ENCODE results near the gene MACF1. TPM values are rescaled to one million over a fixed set of nuclear protein-coding genes. Genes with fewer than 3 reads are reported as not detected.

Gene MACF1
- total RNA-seq, 2 experiments from 2014 or later, result 353 to 366 TPM

GRCh38 chr1:39413902-39414528 is 209.5 kb downstream of the MACF1 start:
- Mint-ChIP-seq H3K27ac (no peak overlapping the region), H3K4me1 (ENCODE audit: low read depth) (peaks cover 26% of the 10 kb centered on the region), H3K4me3 (no peak overlapping the region)

GRCh38 chr1:39415553-39415952 is 211.1 kb downstream of the MACF1 start:
- peaks cover 34% of the 10 kb centered on the region for H3K36me3 Mint-ChIP-seq (ENCODE audit: low read depth)
- no peak overlapping the region for H3K4me3 Mint-ChIP-seq
- H3K27me3 Mint-ChIP-seq (ENCODE audit: low read depth), result no peaks in the 10 kb centered on the region
- H3K9me3 Mint-ChIP-seq (ENCODE audit: insufficient read depth), result no peaks in the 10 kb centered on the region
- no peak overlapping the region for H3K27ac Mint-ChIP-seq
- DNase-seq, result no peak
- peaks cover 14% of the 10 kb centered on the region for H3K4me1 Mint-ChIP-seq (ENCODE audit: low read depth)
- POLR2A ChIA-PET, result no interaction called here
- CTCF ChIA-PET, result interaction anchor here (1.0 to 1.4 kb wide), 2 partner anchors 25 to 157 kb away, joined by 3 read pairs; no protein-coding TSS in a partner anchor
- no peak for ATAC-seq

More at GRCh38 chr1:39413902-39414528, 209.5 kb downstream of the MACF1 start:
- POLR2A ChIA-PET, result no interaction called here
- Mint-ChIP-seq H3K27me3 (ENCODE audit: low read depth) (no peaks in the 10 kb centered on the region), H3K36me3 (ENCODE audit: low read depth) (peaks cover 38% of the 10 kb centered on the region), H3K9me3 (ENCODE audit: insufficient read depth) (no peaks in the 10 kb centered on the region)
- DNase-seq (no peak), ATAC-seq (no peak)
- CTCF ChIA-PET, result interaction anchor here (1.4 kb wide), 1 partner anchor 23 kb away, joined by 3 read pairs; no protein-coding TSS in a partner anchor

GRCh38 chr1:39416609-39417008 is 212.1 kb downstream of the MACF1 start:
- Mint-ChIP-seq H3K27me3 (ENCODE audit: low read depth) (no peaks in the 10 kb centered on the region), H3K4me3 (no peak overlapping the region), H3K9me3 (ENCODE audit: insufficient read depth) (no peaks in the 10 kb centered on the region), H3K27ac (no peak overlapping the region), H3K4me1 (ENCODE audit: low read depth) (peaks cover 6% of the 10 kb centered on the region), H3K36me3 (ENCODE audit: low read depth) (peaks cover 27% of the 10 kb centered on the region)
- POLR2A ChIA-PET, result no interaction called here
- DNase-seq (no peak), ATAC-seq (no peak)
- CTCF ChIA-PET, result no interaction called here

GRCh38 chr1:39418236-39418635 is 213.7 kb downstream of the MACF1 start:
- H3K4me3 Mint-ChIP-seq, result no peak overlapping the region
- H3K27me3 Mint-ChIP-seq (ENCODE audit: low read depth), result no peaks in the 10 kb centered on the region
- H3K9me3 Mint-ChIP-seq (ENCODE audit: insufficient read depth), result no peaks in the 10 kb centered on the region
- H3K36me3 Mint-ChIP-seq (ENCODE audit: low read depth), result peaks cover 27% of the 10 kb centered on the region
- POLR2A ChIA-PET, result no interaction called here
- H3K27ac Mint-ChIP-seq, result no peak overlapping the region
- DNase-seq, result no peak
- CTCF ChIA-PET, result interaction anchor here (0.8 to 1.6 kb wide), 3 partner anchors 7 to 13 kb away, joined by 3 to 6 read pairs (median 5); no protein-coding TSS in a partner anchor
- ATAC-seq, result no peak
- H3K4me1 Mint-ChIP-seq (ENCODE audit: low read depth), result no peaks in the 10 kb centered on the region

GRCh38 chr1:39420493-39420892 is 216.0 kb downstream of the MACF1 start:
- DNase-seq (no peak), ATAC-seq (no peak)
- no peaks in the 10 kb centered on the region for H3K4me1 Mint-ChIP-seq (ENCODE audit: low read depth)
- peaks cover 35% of the 10 kb centered on the region for H3K36me3 Mint-ChIP-seq (ENCODE audit: low read depth)
- no peaks in the 10 kb centered on the region for H3K9me3 Mint-ChIP-seq (ENCODE audit: insufficient read depth)
- no peak overlapping the region for H3K27ac Mint-ChIP-seq
- ChIA-PET CTCF (interaction anchor here (0.9 kb wide), 1 partner anchor 229 kb away, joined by 3 read pairs; no protein-coding TSS in a partner anchor), POLR2A (no interaction called here)
- no peaks in the 10 kb centered on the region for H3K27me3 Mint-ChIP-seq (ENCODE audit: low read depth)
- no peak overlapping the region for H3K4me3 Mint-ChIP-seq

GRCh38 chr1:39422614-39423013 is 218.1 kb downstream of the MACF1 start:
- POLR2A ChIA-PET, result no interaction called here
- Mint-ChIP-seq H3K4me3 (no peak overlapping the region), H3K36me3 (ENCODE audit: low read depth) (peaks cover 43% of the 10 kb centered on the region), H3K9me3 (ENCODE audit: insufficient read depth) (no peaks in the 10 kb centered on the region), H3K27me3 (ENCODE audit: low read depth) (no peaks in the 10 kb centered on the region), H3K4me1 (ENCODE audit: low read depth) (no peaks in the 10 kb centered on the region), H3K27ac (no peak overlapping the region)
- CTCF ChIA-PET, result interaction anchor here (3.8 kb wide), 1 partner anchor 11 kb away, joined by 35 read pairs; no protein-coding TSS in a partner anchor
- DNase-seq (no peak), ATAC-seq (no peak)

- H3K36me3 Mint-ChIP-seq (ENCODE audit: low read depth), result peaks cover 55% of the 10 kb centered on the region
- POLR2A ChIA-PET, result no interaction called here
- H3K9me3 Mint-ChIP-seq (ENCODE audit: insufficient read depth), result no peaks in the 10 kb centered on the region
- DNase-seq (no peak), ATAC-seq (no peak)
- CTCF ChIA-PET, result interaction anchor here (0.8 to 3.8 kb wide), 3 partner anchors 14 to 72 kb away, joined by 3 to 35 read pairs (median 3); no protein-coding TSS in a partner anchor
- H3K4me3 Mint-ChIP-seq, result no peak overlapping the region
- H3K27me3 Mint-ChIP-seq (ENCODE audit: low read depth), result no peaks in the 10 kb centered on the region
- no peak overlapping the region for H3K27ac Mint-ChIP-seq
- no peaks in the 10 kb centered on the region for H3K4me1 Mint-ChIP-seq (ENCODE audit: low read depth)
Measured at GRCh38 chr1:39425151-39425550, 220.7 kb downstream of the MACF1 start.

DNA sequence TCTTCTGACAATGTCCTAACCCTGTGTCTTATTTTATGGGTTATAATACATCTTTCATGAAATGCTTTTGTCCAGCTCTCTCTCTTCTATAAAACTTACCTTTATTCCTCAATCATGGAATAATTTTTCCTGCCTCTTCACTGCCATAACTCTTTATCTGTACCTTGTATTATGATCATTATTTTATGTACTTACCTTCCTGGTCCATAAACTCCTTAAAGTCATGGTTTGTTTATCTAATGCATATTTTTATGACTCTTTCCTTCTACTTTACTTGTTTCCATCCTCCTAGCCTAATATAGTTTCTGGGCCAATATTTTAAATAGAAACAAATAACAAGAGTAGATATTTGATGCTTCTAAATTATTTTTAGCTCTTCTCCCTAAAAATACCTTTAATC is 221.1 kb downstream of the MACF1 start:
- Mint-ChIP-seq H3K27ac (no peak overlapping the region), H3K9me3 (ENCODE audit: insufficient read depth) (no peaks in the 10 kb centered on the region), H3K27me3 (ENCODE audit: low read depth) (no peaks in the 10 kb centered on the region), H3K36me3 (ENCODE audit: low read depth) (peaks cover 59% of the 10 kb centered on the region), H3K4me1 (ENCODE audit: low read depth) (no peaks in the 10 kb centered on the region), H3K4me3 (no peak overlapping the region)
- POLR2A ChIA-PET, result no interaction called here
- DNase-seq (no peak), ATAC-seq (no peak)
- CTCF ChIA-PET, result interaction anchor here (1.0 to 3.8 kb wide), 2 partner anchors 14 to 73 kb away, joined by 3 to 35 read pairs; no protein-coding TSS in a partner anchor

GRCh38 chr1:39426346-39426745 is 221.9 kb downstream of the MACF1 start:
- H3K27ac Mint-ChIP-seq, result peak overlapping the region; percentile 9

DNA sequence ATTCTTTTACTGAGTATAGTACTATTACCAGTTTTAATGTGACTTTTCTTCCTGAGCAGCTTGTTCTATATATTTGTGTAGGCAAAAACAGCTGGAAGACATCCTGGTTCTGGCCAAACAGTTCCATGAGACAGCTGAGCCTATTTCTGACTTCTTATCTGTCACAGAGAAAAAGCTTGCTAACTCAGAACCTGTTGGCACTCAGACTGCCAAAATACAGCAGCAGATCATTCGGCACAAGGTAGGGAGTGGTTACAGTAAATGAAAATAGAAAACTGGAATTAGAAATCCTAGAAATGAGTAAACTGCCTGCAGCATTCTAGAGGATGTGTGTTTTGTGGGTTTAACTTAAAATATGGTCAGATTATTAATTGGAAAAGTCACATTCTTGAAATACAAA is 222.9 kb downstream of the MACF1 start:
- ATAC-seq (no peak), DNase-seq (no peak)
- CTCF ChIA-PET, result interaction anchor here (4.1 kb wide), 1 partner anchor 17 kb away, joined by 18 read pairs; no protein-coding TSS in a partner anchor
- H3K4me3 Mint-ChIP-seq, result no peak overlapping the region
- peaks cover 70% of the 10 kb centered on the region for H3K36me3 Mint-ChIP-seq (ENCODE audit: low read depth)
- POLR2A ChIA-PET, result no interaction called here
- H3K4me1 Mint-ChIP-seq (ENCODE audit: low read depth), result no peaks in the 10 kb centered on the region
- no peaks in the 10 kb centered on the region for H3K9me3 Mint-ChIP-seq (ENCODE audit: insufficient read depth)
- H3K27ac Mint-ChIP-seq, result no peak overlapping the region
- H3K27me3 Mint-ChIP-seq (ENCODE audit: low read depth), result no peaks in the 10 kb centered on the region

More at GRCh38 chr1:39426346-39426745, 221.9 kb downstream of the MACF1 start:
- CTCF ChIA-PET, result no interaction called here
- Mint-ChIP-seq H3K27me3 (ENCODE audit: low read depth) (no peaks in the 10 kb centered on the region), H3K36me3 (ENCODE audit: low read depth) (peaks cover 65% of the 10 kb centered on the region), H3K4me3 (no peak overlapping the region), H3K9me3 (ENCODE audit: insufficient read depth) (no peaks in the 10 kb centered on the region), H3K4me1 (ENCODE audit: low read depth) (no peaks in the 10 kb centered on the region)
- DNase-seq, result no peak
- no peak for ATAC-seq
- POLR2A ChIA-PET, result no interaction called here

GRCh38 chr1:39427912-39428311 is 223.4 kb downstream of the MACF1 start:
- DNase-seq (no peak), ATAC-seq (no peak)
- Mint-ChIP-seq H3K36me3 (ENCODE audit: low read depth) (peaks cover 69% of the 10 kb centered on the region), H3K9me3 (ENCODE audit: insufficient read depth) (no peaks in the 10 kb centered on the region), H3K27ac (no peak overlapping the region), H3K27me3 (ENCODE audit: low read depth) (no peaks in the 10 kb centered on the region), H3K4me1 (ENCODE audit: low read depth) (no peaks in the 10 kb centered on the region), H3K4me3 (no peak overlapping the region)
- POLR2A ChIA-PET, result no interaction called here
- CTCF ChIA-PET, result interaction anchor here (4.1 kb wide), 1 partner anchor 17 kb away, joined by 18 read pairs; no protein-coding TSS in a partner anchor

- POLR2A ChIA-PET, result no interaction called here
- Mint-ChIP-seq H3K27ac (peak overlapping the region; percentile 36), H3K4me1 (ENCODE audit: low read depth) (no peaks in the 10 kb centered on the region), H3K9me3 (ENCODE audit: insufficient read depth) (no peaks in the 10 kb centered on the region), H3K4me3 (no peak overlapping the region), H3K27me3 (ENCODE audit: low read depth) (no peaks in the 10 kb centered on the region), H3K36me3 (ENCODE audit: low read depth) (peaks cover 77% of the 10 kb centered on the region)
- DNase-seq (no peak), ATAC-seq (no peak)
- CTCF ChIA-PET, result interaction anchor here (0.8 to 0.9 kb wide), 3 partner anchors 10 to 107 kb away, joined by 3 read pairs; no protein-coding TSS in a partner anchor
Measured at GRCh38 chr1:39431927-39432326, 227.4 kb downstream of the MACF1 start.

Measured in activated CD8-positive, alpha-beta T cell treated with anti-CD3 and anti-CD28 coated beads, Interleukin-2, amount 10 ng/mL, durations not matched to agents 7 days and 5 days (primary cell).